HG03442 (cell line): ENCODE measurements around the gene GOLGA6L26.
"Not testable (repeated sequence)": the region's sequence is repeated elsewhere in the genome, so short reads cannot be mapped to it uniquely, and the experiment has no call there.

Experiments used
- ATAC-seq: cut with Tn5 transposase; IDR thresholded peaks from one replicate; pipeline ENCODE4 v1.9.1; 2021; ENCODE audit warnings: mild to moderate bottlenecking, moderate library complexity; ENCODE audit not compliant: unreplicated experiment

The GOLGA6L26 gene, protein sequence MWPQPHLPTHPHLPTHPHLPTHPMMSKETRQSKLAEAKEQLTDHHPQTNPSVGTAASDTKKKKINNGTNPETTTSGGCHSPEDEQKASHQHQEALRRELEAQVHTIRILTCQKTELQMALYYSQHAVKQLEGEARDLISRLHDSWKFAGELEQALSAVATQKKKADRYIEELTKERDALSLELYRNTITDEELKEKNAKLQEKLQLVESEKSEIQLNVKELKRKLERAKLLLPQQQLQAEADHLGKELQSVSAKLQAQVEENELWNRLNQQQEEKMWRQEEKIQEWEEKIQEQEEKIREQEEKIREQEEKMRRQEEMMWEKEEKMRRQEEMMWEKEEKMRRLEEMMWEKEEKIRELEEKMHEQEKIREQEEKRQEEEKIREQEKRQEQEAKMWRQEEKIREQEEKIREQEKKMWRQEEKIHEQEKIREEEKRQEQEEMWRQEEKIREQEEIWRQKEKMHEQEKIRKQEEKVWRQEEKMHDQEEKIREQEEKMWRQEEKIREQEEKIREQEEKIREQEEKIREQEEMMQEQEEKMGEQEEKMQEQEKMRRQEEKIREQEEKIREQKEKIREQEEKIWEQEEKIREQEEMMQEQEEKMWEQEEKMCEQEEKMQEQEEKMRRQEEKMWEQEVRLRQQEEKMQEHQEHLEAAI

GRCh38 chr15:23334096-23334495 is at the start of gene GOLGA6L26:
Gene GOLGA6L26, minus strand, starts transcription at chr15:23334196. Its CDS starts 61 bp downstream, at chr15:23334135.
- ATAC-seq = not testable (repeated sequence)

GRCh38 chr15:23381192-23381591 is 47.2 kb upstream of the GOLGA6L26 start:
- not testable (repeated sequence) for ATAC-seq

DNA sequence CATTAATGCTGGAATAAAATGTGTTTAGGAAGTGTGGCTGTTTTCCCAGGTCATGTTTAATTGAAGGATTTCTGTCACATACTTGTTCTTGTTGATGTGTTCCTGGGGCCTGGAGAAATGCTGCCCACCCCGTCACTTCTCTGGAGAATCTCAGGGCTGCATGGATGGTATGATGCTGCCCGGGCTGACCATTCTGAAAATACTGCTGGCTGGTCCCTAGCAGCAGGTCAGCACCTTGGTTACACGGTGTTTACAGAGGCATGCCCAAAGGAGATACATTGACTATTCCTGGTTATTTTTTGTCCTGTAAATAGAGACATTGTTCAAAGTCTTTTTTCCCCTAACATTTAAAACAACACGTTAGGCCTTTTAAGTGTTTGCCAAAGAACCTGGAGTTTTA is 46.7 kb upstream of the GOLGA6L26 start:
- not testable (repeated sequence) for ATAC-seq

- ATAC-seq = not testable (repeated sequence)
Measured at GRCh38 chr15:23378946-23379345, 45.0 kb upstream of the GOLGA6L26 start.

GRCh38 chr15:23374226-23374625 is 40.2 kb upstream of the GOLGA6L26 start:
- not testable (repeated sequence) for ATAC-seq

GRCh38 chr15:23372891-23373600 is 39.0 kb upstream of the GOLGA6L26 start:
- not testable (repeated sequence) for ATAC-seq

GRCh38 chr15:23372284-23372683 is 38.3 kb upstream of the GOLGA6L26 start:
- ATAC-seq = no peak

- ATAC-seq = not testable (repeated sequence)
Measured at GRCh38 chr15:23371868-23372267, 37.9 kb upstream of the GOLGA6L26 start.

DNA sequence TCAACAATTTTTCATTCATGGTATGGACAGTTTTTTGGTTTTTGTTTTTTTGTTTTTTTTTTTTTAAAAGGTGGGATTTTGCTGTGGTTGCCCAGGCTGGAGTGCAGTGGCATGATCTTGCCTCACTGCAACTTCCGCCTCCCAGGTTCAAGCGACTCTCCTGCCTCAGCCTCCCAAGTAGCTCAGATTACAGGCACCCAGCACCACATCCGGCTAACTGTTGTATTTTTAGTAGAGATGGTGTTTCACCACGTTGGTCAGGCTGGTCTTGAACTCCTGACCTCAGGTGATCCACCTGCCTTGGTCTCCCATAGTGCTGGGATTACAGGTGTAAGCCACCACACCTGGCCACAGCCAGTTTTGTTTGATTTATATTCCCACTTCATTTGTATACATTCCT is 37.1 kb upstream of the GOLGA6L26 start:
- ATAC-seq = not testable (repeated sequence)

DNA sequence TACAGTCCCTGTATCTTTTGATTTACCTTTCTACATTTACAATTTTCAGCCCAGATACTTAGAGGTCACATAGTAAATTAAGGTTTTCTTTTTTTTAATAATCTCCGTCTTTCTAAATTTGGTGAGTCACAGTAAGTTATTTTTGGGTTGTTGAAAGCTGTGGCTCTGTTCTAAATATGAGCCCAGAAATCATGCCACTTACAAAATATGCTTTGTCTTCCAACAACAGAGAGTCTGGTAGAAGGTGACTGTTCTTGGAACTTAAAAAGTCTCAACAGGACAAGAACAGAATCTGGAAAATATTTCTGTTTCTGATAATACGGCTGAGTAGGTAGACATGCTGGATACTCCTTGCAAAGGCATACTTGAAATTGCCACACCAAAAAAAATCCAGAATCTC is 36.6 kb upstream of the GOLGA6L26 start:
- ATAC-seq = no peak

- not testable (repeated sequence) for ATAC-seq
Measured at GRCh38 chr15:23364261-23364660, 30.3 kb upstream of the GOLGA6L26 start.

- ATAC-seq = not testable (repeated sequence)
Measured at GRCh38 chr15:23362622-23363021, 28.6 kb upstream of the GOLGA6L26 start.

GRCh38 chr15:23354448-23354847 is 20.5 kb upstream of the GOLGA6L26 start, which contains the start of gene GOLGA8S:
Gene GOLGA8S, plus strand, starts transcription at chr15:23354748. Its CDS starts 62 bp downstream, at chr15:23354810.
- ATAC-seq = not testable (repeated sequence)

DNA sequence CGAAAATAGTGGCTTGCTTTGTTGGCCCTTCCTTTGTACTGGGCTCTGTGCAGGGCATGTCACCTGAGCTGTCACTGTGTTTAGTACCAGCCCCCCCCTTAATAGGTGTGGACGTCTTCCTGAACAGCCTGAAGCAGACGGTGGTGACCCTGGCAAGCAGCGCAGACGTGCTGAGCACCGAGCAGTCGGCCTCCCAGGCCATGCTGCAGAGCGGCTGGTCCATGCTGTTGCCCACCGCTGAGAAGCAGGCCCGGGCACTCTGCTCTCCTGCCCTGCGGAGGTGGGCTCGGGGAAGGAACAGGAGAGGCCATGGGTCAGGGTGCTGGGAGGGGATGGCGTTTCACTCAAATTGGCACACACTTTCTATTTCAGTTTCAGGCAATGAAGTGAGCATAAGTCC is 22.8 kb downstream of the GOLGA6L26 start:
- ATAC-seq = not testable (repeated sequence)

DNA sequence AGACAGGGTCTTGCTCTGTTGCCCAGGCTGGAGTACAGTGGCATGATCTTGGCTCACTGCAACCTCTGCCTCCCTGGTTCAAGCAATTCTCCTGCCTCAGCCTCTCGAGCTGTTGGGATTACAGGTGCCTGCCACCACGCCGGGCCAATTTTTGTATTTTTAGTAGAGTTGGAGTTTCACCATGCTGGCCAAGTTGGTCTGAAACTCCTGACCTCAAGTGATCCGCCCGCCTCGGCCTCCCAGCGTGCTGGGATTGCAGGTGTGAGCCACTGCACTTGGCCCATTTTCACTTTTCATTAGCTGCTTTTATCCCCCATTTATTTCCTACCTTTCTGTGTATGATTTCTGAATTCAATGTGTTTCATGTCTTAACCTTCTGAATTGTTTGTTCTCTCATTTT is 28.1 kb downstream of the GOLGA6L26 start:
- ATAC-seq = not testable (repeated sequence)

DNA sequence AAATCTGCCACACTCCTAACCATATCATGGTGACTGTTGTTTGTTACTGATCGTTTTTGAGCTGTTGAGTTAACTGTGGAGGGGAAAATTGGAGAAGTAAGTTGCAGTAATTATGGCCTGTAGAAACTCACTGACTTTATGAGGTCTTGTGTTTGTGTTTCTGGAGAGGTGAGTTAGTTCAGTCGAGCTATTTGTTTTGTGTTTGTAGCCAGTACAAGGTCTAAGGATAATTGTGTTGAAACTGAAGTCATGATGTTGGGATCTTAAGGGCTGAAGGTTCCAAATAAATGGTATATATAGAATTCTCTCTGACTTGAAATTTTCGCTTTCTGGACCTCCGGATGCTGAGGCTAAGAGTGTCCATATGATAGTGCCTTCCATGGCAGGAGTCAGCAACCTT is 29.2 kb downstream of the GOLGA6L26 start:
- ATAC-seq = not testable (repeated sequence)

GRCh38 chr15:23304267-23304666 is 29.7 kb downstream of the GOLGA6L26 start:
- ATAC-seq = not testable (repeated sequence)

DNA sequence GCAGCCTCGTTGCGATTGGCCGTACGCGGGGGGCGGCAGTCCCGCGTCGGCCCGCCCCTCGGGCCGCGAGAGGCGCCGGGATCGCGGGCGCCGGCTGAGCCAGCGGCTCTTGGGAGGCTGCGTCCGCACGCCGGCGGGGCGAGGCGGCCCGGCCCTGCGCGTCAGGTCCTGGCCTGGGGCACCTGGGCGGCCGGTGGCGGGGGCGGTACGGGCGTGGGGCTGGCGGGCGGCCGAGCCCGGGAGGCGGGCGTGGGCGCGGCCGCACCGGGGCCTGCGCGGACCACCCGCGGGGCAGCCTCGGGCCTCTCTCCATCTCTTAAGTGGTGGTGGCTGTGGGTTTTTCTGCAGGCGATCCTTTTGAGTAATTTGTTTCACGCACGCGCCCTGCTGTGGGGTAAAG is 30.3 kb downstream of the GOLGA6L26 start:
- ATAC-seq = not testable (repeated sequence)

DNA sequence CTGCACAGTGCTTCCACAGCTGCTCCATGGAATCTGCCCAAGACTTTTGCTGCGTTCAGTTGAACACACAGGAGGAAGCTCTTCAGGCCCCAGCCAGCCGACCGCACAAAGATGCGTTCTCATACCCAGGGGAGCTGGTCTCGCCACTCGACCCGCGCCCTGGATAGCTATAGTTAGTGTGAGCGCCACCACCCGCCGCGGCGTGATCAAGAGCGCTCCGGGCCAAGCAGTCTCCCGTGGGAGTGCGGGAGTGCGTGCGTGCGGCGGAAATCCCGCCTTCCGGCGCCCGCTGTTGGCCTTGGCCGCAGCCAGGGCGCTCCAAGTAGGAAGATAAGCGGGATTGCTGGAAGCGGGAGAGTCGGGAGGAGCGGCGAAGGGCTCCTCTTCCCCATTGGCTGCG is 30.8 kb downstream of the GOLGA6L26 start:
- not testable (repeated sequence) for ATAC-seq
